HG03439 (cell line): ENCODE results near the gene LRCH4.
"Not testable (repeated sequence)": the region's sequence is repeated elsewhere in the genome, so short reads cannot be mapped to it uniquely, and the experiment has no call there.

Source experiments
- ATAC-seq: cut with Tn5 transposase; IDR thresholded peaks from one replicate; pipeline ENCODE4 v1.9.1; 2021; ENCODE audit warnings: mild to moderate bottlenecking, moderate library complexity; ENCODE audit not compliant: unreplicated experiment

Gene LRCH4

GRCh38 chr7:100568896-100569844, 16.8 kb downstream of the LRCH4 start:
- ATAC-seq: no peak

DNA sequence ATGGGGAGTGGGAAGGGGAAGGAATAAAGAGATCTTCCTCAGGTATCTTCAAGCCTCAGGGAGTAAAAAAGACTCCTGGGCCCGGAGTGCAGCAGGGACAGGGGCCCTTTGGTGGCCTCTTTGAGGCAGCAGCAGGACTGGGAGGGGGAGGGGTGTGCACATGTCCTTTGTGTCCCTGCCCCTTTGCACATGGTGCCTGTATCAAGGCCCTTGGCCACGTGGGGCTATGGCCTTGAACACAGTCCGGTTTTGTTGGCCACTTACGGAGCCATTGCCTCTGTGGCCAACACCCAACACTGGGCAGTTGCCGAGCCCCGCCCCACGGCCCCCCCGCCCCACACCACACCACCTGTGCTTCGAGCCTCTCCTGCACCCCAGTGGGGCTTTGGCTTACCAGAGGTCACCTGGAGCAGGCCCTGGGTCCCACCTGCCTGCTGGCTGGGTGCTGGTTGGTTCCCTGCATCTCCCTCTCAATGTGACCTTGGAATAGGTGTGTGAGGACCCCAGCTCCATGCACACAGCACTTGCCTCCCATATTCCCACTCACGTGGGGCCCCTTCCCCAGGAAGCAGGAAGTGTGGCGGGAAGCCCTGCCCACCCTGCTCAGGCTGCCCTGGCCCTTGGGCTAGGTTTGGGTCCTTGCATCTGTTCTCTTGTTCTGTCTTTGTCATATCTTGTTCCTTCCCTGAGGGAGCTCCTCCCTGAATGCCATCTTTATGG, 17.6 kb downstream of the LRCH4 start:
- ATAC-seq: no peak

DNA sequence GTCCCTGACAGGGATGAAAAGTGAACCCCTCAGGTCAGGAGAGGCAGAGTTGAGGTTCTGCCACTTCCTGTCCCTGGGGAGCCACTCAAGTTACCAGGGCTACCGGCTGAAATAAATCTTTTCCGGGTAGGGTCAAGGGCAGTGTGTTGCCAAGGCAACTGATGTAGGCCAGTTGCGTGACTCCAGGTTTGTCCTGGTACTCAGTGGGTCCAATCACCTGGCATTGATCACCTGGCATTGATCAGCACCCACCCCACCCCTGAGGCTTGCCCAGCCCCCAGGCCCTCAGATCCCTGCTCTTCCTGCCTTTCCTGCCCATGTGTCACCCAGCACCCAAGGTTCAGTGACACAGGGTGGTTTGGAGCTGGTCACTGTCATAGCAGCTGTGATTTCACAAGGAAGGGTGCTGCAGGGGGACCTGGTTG, 18.2 kb downstream of the LRCH4 start:
- no peak for ATAC-seq

- no peak for ATAC-seq
Observed at GRCh38 chr7:100567031-100567730, 18.7 kb downstream of the LRCH4 start.

DNA sequence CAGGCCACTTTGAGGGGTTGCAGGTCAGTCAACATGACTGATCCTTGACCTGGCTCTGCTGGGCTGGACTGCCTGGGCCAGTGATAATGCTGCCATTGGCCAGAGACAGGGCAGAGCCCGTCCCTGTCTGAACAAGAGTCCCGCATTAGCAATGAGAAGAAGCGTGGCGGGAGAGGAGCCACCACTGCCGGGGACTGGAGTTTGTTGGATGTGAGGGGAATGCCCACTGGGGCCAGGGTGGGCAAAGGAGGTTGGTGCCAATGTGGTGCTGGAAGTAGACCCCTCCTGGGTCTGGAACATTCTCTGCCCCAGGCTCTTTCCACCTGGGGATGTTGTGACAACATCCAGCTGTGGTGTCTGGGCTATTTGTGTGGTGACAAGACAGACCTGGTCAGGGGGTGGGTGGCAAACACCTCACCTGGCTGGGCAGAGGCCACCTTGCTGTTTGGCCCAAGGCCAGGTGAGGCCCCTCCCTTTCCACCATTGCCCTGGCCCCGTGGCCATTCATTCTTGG, 19.9 kb downstream of the LRCH4 start:
- no peak for ATAC-seq

DNA sequence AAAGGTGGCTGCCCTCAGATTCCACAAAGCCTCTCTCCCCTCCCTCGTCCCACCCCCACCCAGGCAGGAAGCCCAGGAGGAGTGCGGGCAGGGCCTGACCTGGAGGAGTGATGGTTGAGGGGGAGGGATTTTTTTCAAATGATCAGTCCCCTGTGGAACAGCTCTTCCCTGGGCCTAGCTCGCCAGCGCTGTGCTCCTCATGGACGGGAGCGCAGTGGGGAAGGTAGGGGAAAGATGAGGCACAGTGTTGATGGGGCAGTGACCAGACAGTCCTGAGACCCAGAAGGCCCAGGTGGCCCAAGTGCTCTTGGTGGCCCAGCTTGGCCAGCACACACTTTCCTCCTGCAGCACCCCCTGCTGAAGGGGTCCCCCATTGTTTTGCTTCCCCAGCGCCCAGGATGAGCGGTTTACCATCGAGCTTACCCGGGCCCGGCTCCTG, 20.8 kb downstream of the LRCH4 start:
- ATAC-seq: no peak

GRCh38 chr7:100564405-100564804, 21.5 kb downstream of the LRCH4 start:
- not testable (repeated sequence) for ATAC-seq

GRCh38 chr7:100563809-100564400, 22.0 kb downstream of the LRCH4 start:
- ATAC-seq: no peak

GRCh38 chr7:100563100-100563564, 22.8 kb downstream of the LRCH4 start:
- ATAC-seq: no peak

DNA sequence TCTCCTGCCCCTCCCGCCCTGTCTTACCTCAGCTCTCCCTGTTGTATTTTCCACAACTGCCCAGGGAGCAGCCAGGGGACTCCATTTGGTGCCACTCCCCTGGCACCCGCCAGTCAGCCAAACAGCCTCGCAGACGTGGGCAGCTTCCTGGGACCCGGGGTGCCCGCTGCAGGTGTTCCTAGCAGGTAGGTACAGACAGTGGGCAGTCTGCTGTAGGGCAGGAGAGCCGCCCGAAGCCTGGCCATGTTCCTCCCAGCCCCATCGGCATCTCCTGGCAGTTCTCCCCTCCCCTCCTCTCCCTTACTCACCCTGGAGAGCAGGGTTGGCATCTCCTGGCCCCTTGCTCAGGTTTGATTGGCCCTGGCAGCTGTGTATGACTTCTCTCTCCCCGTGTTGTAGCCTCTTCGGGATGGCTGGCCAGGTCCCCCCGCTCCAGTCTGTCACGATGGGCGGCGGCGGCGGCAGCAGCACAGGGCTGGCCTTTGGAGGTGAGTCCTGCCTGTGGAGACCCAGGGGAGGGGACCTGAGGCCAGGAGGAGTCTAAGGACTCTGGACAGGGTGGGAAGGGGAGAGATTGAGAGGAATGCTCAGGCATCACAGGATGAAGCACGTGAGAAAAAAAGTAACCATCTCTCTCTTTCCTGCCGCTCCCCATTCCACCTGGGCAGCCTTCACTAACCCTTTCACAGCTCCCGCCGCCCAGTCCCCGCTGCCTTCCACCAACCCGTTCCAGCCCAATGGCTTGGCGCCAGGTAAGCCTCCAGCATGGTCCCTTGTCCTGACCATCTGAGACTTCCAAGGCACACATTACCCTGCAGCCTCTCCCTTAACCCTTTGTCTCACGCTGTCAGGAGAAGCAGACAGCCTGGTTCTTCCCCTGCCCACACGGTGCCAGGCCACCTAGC, 23.5 kb downstream of the LRCH4 start:
- no peak for ATAC-seq

- no peak for ATAC-seq
Observed at GRCh38 chr7:100561491-100562194, 24.3 kb downstream of the LRCH4 start.

GRCh38 chr7:100559127-100559526, 26.8 kb downstream of the LRCH4 start:
- no peak for ATAC-seq

- no peak for ATAC-seq
Observed at GRCh38 chr7:100556541-100556940, 29.4 kb downstream of the LRCH4 start.

GRCh38 chr7:100555701-100556100, 30.2 kb downstream of the LRCH4 start:
- no peak for ATAC-seq

GRCh38 chr7:100553032-100553431, 32.9 kb downstream of the LRCH4 start:
- ATAC-seq: no peak

GRCh38 chr7:100552532-100552931, 33.4 kb downstream of the LRCH4 start:
- no peak for ATAC-seq

DNA sequence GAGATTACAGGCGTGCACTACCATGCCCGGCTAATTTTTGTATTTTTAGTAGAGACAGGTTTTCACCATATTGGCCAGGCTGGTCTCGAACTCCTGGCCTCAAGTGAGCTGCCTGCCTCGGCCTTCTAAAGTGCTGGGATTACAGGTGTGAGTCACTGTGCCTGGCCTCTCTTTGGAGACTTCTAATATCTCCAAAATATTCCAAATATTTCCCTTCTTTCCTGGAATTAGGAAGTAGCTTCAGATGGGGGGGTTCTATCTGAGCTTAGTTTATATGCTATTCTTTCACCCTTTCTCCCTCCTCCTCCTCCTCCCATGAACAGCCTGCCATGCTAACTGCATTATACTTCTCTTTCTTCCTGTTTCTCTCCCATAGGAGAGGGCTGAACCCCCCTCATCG, 37.5 kb downstream of the LRCH4 start:
- not testable (repeated sequence) for ATAC-seq

DNA sequence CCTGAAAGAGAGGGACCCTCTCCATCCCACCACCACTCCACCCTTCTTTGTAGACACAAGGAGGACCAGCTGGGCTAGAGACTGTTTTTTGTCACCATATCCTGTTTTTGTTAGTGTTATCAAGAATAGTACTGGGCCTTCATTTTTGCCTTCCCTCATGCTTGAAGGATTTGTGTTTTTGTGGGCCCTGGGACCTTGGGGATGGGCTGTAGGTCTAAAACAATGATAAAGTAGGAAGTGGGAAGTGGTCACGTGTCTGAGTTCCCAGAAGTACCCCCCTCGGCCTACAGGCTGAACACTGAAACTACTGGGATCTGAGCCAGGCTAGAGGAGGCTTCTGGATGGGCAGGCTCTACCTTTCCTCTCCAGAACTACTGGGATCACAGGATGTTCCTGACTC, 38.1 kb downstream of the LRCH4 start:
- ATAC-seq: no peak
